ENCODE results near the gene ARHGAP4. TPM values are rescaled to one million over a fixed set of nuclear protein-coding genes. Genes with fewer than 3 reads are reported as not detected.

The ARHGAP4 gene
- total RNA-seq, 2 donors from 2014 or later = 7.6 to 8.9 TPM

DNA sequence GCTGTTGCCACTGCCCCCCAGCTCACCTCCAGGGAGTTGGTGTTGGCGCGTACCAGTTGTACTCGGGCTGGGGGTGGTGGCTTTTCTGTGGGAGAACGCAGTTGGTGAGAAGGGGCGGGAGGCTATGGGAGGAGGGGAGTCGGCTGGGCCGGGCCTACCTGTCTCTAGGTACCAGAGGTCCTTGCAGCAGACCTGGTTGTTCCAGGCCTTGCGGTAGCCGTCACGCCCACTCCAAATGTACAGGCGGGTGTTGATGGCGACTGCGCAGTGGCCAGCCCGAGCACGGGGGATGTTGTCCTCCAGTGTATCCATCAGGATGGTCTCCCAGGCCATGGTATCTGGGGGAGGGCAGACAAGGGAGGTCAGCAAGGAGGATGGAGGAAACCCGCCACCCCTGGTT lies 34.0 kb upstream of the ARHGAP4 start:
- Histone ChIP-seq H3K4me3 (no peak overlapping the region), H3K36me3 (peaks cover 87% of the 10 kb centered on the region), H3K27ac (no peak overlapping the region), H3K4me1 (peaks cover 0 to 7% of the 10 kb centered on the region in 2 donors), H3K9me3 (no peaks in the 10 kb centered on the region), H3K27me3 (no peaks in the 10 kb centered on the region)
- TF ChIP-seq, protein P1, sequence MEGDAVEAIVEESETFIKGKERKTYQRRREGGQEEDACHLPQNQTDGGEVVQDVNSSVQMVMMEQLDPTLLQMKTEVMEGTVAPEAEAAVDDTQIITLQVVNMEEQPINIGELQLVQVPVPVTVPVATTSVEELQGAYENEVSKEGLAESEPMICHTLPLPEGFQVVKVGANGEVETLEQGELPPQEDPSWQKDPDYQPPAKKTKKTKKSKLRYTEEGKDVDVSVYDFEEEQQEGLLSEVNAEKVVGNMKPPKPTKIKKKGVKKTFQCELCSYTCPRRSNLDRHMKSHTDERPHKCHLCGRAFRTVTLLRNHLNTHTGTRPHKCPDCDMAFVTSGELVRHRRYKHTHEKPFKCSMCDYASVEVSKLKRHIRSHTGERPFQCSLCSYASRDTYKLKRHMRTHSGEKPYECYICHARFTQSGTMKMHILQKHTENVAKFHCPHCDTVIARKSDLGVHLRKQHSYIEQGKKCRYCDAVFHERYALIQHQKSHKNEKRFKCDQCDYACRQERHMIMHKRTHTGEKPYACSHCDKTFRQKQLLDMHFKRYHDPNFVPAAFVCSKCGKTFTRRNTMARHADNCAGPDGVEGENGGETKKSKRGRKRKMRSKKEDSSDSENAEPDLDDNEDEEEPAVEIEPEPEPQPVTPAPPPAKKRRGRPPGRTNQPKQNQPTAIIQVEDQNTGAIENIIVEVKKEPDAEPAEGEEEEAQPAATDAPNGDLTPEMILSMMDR (IDR thresholded peaks at IDR 0.05) = no peak
- no peak for DNase-seq (ENCODE audit: low spot score)

DNA sequence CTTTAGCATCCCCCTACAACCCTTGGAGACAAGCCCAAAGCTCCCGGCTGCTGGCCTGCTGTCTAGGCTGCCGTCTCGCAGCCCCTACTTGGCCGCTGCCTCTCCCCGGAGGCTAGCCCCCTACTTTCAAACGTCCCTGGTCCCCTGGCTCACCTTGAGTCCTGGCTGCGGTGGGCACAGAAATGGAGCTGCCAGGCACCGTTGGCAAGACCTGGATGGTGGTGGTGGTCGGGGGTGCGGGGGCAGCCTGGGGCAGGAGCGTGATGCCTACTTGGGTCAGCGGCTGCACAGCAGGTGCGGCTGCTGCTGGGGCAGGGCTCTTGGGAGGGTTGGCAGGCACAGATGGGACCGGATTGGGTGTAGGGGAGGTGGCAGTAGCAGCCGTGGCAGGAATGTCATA lies 33.6 kb upstream of the ARHGAP4 start:
- Histone ChIP-seq H3K36me3 (peaks cover 91% of the 10 kb centered on the region), H3K27me3 (no peaks in the 10 kb centered on the region), H3K4me1 (peaks cover 0 to 2% of the 10 kb centered on the region in 2 donors), H3K9me3 (no peaks in the 10 kb centered on the region), H3K4me3 (no peak overlapping the region), H3K27ac (no peak overlapping the region)
- TF ChIP-seq, protein P1 (IDR thresholded peaks at IDR 0.05) = no peak
- DNase-seq (ENCODE audit: low spot score) = no peak

DNA sequence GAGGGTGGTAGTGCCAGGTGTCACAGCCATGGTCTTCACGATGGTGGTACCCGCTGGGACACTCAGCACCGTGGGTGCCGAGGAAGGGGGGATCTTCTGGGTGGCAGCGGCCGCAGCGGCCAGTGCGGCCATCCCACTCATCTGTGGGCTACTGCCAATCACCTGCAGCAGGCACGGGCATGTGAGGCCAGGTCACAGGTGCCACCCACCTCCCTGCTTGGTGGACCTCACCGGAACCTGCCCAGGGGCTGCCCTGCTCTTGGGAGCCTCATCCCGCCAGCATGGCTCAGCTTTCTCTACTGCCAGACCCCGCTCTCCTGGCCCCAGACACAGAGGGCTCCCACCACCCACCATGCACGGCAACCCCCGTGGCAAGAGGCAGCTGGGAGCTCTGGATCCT lies 32.5 kb upstream of the ARHGAP4 start:
- no peaks in the 10 kb centered on the region for H3K9me3 ChIP-seq
- H3K27me3 ChIP-seq = no peaks in the 10 kb centered on the region
- peaks cover 0 to 1% of the 10 kb centered on the region in 2 donors for H3K4me1 ChIP-seq
- no peak overlapping the region for H3K27ac ChIP-seq
- H3K4me3 ChIP-seq = no peak overlapping the region
- DNase-seq (ENCODE audit: low spot score) = no peak
- peaks cover 95% of the 10 kb centered on the region for H3K36me3 ChIP-seq
- TF ChIP-seq, protein P1 (IDR thresholded peaks at IDR 0.05) = no peak

DNA sequence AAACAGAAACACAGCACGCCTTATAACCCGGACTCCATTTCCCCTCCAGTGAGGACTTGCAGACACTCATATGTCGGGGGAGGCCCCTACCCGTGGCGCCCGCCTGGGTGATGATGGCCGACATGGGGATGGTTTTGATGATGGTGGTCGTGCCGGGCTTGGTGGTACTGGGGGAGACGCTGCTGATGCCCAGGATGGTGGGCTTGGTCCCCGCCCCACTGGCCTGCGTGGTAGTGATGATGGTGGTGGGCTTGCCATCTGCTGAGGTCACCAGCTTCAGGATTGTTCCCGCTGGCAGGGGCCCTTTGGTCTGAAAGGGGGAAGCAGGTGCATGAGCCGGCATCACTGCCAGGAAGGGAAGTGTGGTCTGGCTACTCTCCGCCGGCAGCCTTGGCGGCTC lies 31.2 kb upstream of the ARHGAP4 start:
- Histone ChIP-seq H3K27me3 (no peaks in the 10 kb centered on the region), H3K4me1 (peaks cover 0 to 11% of the 10 kb centered on the region in 2 donors), H3K27ac (no peak overlapping the region), H3K4me3 (no peak overlapping the region), H3K36me3 (peaks cover 91% of the 10 kb centered on the region), H3K9me3 (no peaks in the 10 kb centered on the region)
- TF ChIP-seq, protein P1 (IDR thresholded peaks at IDR 0.05) = no peak
- no peak for DNase-seq (ENCODE audit: low spot score)

DNA sequence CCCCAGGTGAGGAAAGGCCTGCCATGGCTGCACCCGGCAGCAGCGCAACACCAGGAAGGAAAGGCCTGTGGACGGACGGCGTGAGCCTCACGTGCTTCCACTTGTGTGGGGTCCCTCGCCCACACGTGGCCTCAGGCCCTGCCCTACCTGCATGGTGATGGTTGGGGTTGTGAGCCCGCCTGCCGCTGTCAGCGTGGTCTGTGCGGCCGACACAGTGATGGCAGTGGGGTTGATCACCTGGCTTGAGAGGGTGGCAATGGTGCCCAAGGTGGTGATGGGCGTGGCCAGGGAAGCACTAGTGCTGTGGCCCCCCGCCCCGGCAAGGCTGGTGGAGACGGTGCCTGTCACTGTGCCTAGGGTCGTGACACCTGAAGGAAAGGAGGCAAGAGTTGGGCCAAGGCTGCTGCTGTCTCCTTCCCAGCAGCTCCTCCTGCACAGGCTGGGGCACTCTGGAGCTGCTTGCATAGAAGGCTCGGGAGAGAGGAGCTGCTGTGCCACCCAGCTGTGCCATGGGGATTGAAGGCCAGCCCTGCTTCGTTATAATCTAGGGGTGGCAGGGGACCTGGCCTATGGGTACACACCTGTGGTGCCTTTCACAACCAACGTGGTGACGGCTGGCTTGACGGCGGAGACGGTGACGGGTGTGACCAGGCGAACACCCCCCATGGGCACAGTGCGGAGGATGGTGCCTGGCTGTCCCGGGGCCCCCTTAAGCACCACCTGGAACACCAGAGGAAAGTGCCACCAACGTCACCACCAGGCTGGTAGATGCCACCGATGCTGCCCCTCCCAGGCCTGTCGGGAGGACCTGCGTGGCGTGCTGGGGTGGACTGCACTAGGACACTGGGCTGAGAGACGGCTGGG lies 30.2 kb upstream of the ARHGAP4 start:
- no peak for DNase-seq (ENCODE audit: low spot score)
- Histone ChIP-seq H3K4me1 (peaks cover 0 to 11% of the 10 kb centered on the region in 2 donors), H3K4me3 (no peak overlapping the region), H3K36me3 (peaks cover 91% of the 10 kb centered on the region), H3K9me3 (no peaks in the 10 kb centered on the region), H3K27ac (no peak overlapping the region), H3K27me3 (no peaks in the 10 kb centered on the region)
- TF ChIP-seq, protein P1 (IDR thresholded peaks at IDR 0.05) = no peak

All from right atrium auricular region (tissue), 2 donors.